Liver (tissue), 9 donors: Measurements from ENCODE around the gene ESRP2. TPM values are rescaled to one million over a fixed set of nuclear protein-coding genes. Genes with fewer than 3 reads are reported as not detected.

ENCODE experiments used
- DNase-seq: peaks from one replicate; pipeline ENCODE4 v3.0.0-alpha.2; 2017; ENCODE audit warnings: low spot score
- H3K27ac ChIP-seq, 2 donors: one replicate each; pipeline ENCODE4 v1.7.0; 2013; ENCODE audit warnings: inconsistent platforms in 2 of 2, low read length in 2 of 2, control low read depth in 1 of 2, low read depth in 1 of 2, mild to moderate bottlenecking in 1 of 2
- H3K27me3 ChIP-seq, 4 donors: one replicate each; pipeline versions ENCODE4 v1.6.1 to v1.7.0; 2013; ENCODE audit warnings: low read length in 3 of 4, inconsistent platforms in 1 of 4, mild to moderate bottlenecking in 1 of 4, moderate library complexity in 1 of 4; ENCODE audit not compliant: control insufficient read depth in 4 of 4, insufficient read depth in 4 of 4
- H3K36me3 ChIP-seq, 4 donors: one replicate each; pipeline versions ENCODE4 v1.6.1 to v1.7.0; 2013; ENCODE audit warnings: low read length in 3 of 4, mild to moderate bottlenecking in 3 of 4, low read depth in 1 of 4, moderate library complexity in 1 of 4; ENCODE audit not compliant: control insufficient read depth in 4 of 4, insufficient read depth in 3 of 4
- H3K4me1 ChIP-seq, 4 donors: one replicate each; pipeline versions ENCODE4 v1.6.1 to v1.7.0; 2013; ENCODE audit warnings: low read length in 3 of 4, mild to moderate bottlenecking in 3 of 4, moderate library complexity in 1 of 4; ENCODE audit not compliant: control insufficient read depth in 4 of 4, insufficient read depth in 4 of 4
- H3K4me3 ChIP-seq, 3 donors: one replicate each; pipeline versions ENCODE4 v1.6.1 to v1.7.0; 2013; ENCODE audit warnings: low read length in 3 of 3, control low read depth in 1 of 3, low read depth in 1 of 3, mild to moderate bottlenecking in 1 of 3
- H3K9ac ChIP-seq, 2 donors: one replicate each; pipeline ENCODE4 v1.7.0; 2013; ENCODE audit warnings: low read length in 2 of 2, mild to moderate bottlenecking in 2 of 2, moderate library complexity in 2 of 2, control low read depth in 1 of 2, low read depth in 1 of 2
- H3K9me3 ChIP-seq, 4 donors: one replicate each; pipeline versions ENCODE4 v1.6.1 to v1.7.0; 2013; ENCODE audit warnings: low read length in 3 of 4; ENCODE audit not compliant: control insufficient read depth in 4 of 4
- ATF3 ChIP-seq: IDR thresholded peaks from 2 replicates; pipeline ENCODE4 v1.6.1; 2016; ENCODE audit warnings: antibody characterized with exemption
- EGR1 ChIP-seq, 2 donors: IDR thresholded peaks; 2 replicates each; pipeline ENCODE4 v1.6.1; 2016 to 2018; ENCODE audit warnings: antibody characterized with exemption in 2 of 2, low read depth in 2 of 2
- FOXA2 ChIP-seq: IDR thresholded peaks from 2 replicates; pipeline ENCODE4 v1.6.1; 2016; ENCODE audit warnings: antibody characterized with exemption
- GABPA ChIP-seq, 2 donors: IDR thresholded peaks in 1 of 2; conservative IDR thresholded peaks in 1 of 2; 2 replicates each; pipeline ENCODE4 v1.6.1; 2016; ENCODE audit warnings: antibody characterized with exemption in 2 of 2, mild to moderate bottlenecking in 1 of 2, moderate library complexity in 1 of 2
- HNF4A ChIP-seq, 2 donors: conservative IDR thresholded peaks; 2 replicates each; pipeline ENCODE4 v1.6.1; 2016; ENCODE audit warnings: antibody characterized with exemption in 2 of 2, mild to moderate bottlenecking in 2 of 2
- HNF4G ChIP-seq: IDR thresholded peaks from 2 replicates; pipeline ENCODE4 v1.6.1; 2016; ENCODE audit warnings: antibody characterized with exemption
- NR2F2 ChIP-seq: IDR thresholded peaks from 2 replicates; pipeline ENCODE4 v1.6.1; 2016; ENCODE audit warnings: antibody characterized with exemption
- RAD21 ChIP-seq, 2 donors: IDR thresholded peaks; 2 replicates each; pipeline ENCODE4 v1.6.1; 2016; ENCODE audit warnings: antibody characterized with exemption in 2 of 2, mild to moderate bottlenecking in 2 of 2
- SP1 ChIP-seq: IDR thresholded peaks from 2 replicates; pipeline ENCODE4 v1.6.1; 2018; ENCODE audit warnings: antibody characterized with exemption, mild to moderate bottlenecking
- TAF1 ChIP-seq: conservative IDR thresholded peaks from 2 replicates; pipeline ENCODE4 v1.6.1; 2016; ENCODE audit warnings: antibody characterized with exemption, mild to moderate bottlenecking
- YY1 ChIP-seq: IDR thresholded peaks from 2 replicates; pipeline ENCODE4 v1.6.1; 2016; ENCODE audit warnings: antibody characterized with exemption, mild to moderate bottlenecking
- ZBTB33 ChIP-seq: IDR thresholded peaks from 2 replicates; pipeline ENCODE4 v1.6.1; 2016; ENCODE audit warnings: antibody characterized with exemption
- WGBS: extraction: QIAGEN DNeasy Blood & Tissue Kit; methylation state at CpG from one replicate; pipeline ENCODE4 v1.1.7; 2013; 5-methylcytosine and 5-hydroxymethylcytosine counted together
- polyA plus RNA-seq, 2 donors: library from polyadenylated mRNA; stranded (reverse) in 1 of 2; unstranded in 1 of 2; fragments of 200-250 nt in 1 of 2; fragments of >200 nt in 1 of 2; fragmentation: Nextera tagmentation in 1 of 2; extraction: Ambion mirVana in 1 of 2; gene quantifications; one replicate each; pipeline versions ENCODE4 v1.2.1 to v1.2.3, GENCODE V29; 2013 to 2015
- total RNA-seq, 2 donors: library from RNA; depleted of rRNA; stranded (reverse); fragments of >200 nt; gene quantifications; one replicate each; pipeline ENCODE4 v1.2.3, GENCODE V29; 2014
- TF ChIP-seq, protein P1 (sequence below): IDR thresholded peaks from 2 replicates; pipeline ENCODE4 v1.6.1; 2016; ENCODE audit warnings: antibody characterized with exemption, mild to moderate bottlenecking
- TF ChIP-seq, protein P2 (sequence below): fragments of 150-350 bp; IDR thresholded peaks from 2 replicates; pipeline ENCODE4 v1.5.1; 2017; ENCODE audit warnings: improper control_type of control experiment, low read depth, low read length; ENCODE audit not compliant: missing input control
- donor health status: healthy.
- donor health status: healthy.
- donor health status: healthy.
- donor health status: healthy.
- donor health status: healthy.

Gene ESRP2
- total and polyA plus RNA-seq, 4 donors, result 21.0 to 84.8 (median 45.7) TPM

DNA sequence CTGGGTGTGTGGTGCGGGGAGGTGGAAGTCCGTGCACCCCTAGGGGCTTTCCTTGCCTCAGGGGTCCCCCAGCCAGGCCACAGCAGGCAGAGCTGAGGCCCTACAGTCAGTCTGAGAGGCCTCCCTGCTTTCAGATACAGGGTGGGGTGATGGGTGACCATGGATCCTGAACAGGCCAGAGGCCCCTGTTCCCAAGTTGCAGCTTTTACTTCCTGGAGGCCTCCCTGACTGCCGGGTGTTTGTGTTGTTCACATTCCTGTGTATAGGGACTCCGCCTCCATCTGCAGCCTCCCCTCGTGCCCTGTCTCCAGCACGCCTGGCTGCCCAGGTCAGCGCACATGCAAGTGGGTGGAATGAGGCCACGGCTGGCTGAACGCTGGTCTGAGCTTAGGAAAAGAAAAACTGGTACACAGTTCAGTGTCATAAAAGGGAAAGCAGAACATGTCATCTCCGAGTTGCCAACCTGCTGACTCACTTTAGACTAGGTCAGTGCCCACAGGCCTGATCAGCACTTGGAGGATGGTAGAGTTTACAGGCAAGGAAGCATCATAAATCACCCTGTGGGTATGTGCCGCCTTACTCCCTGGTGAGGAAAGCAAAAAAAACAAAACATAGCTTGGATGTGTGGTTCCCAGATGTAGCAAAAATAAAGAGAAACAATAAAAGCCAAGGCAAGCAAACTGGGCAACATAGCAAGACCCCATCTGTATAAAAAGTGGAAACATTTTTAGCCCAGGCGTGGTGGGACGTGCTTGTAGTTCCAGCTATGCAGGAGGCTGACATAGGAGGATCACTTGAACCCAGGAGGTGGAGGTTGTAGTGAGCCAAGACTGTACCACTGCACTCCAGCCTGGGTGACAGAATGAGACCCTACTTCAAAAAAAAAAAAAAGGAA is 22.2 kb upstream of the ESRP2 start:
- no peak overlapping the region for H3K27ac ChIP-seq
- no peak overlapping the region for H3K4me3 ChIP-seq
- WGBS, result 80% methylated on average over 13 of the region's 13 CpGs

DNA sequence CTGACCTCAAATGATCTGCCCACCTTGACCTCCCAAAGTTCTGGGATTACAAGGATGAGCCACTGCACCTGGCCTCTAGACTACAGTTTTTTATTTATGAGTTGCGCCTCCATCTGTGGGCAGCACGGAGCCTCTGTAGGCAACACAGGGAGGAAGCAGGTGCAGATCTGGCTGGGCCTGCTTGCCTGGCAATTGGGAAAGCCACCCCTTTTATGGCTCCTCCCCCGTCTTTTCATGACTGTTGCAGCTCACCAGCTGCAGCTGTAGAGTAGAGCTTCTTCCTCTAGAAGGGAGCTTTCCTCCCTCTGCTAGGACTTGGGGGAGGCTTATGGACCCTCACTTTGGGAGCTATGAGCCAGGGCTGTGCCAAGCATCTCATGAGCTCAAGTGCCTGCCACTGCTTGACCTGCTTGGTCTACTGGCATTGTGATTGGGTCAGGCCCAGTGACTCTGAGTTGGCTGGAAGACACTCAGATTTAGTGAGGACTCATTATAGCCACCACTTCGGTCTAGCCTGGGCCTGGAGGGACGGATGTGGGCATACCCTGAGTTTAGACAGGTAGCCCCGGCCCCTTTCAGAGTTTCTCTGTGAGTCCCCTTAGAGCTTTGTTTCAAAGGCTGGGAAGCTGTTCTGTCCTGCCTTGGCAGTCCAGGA is 21.5 kb upstream of the ESRP2 start:
- Histone ChIP-seq H3K9me3 (no peaks in the 10 kb centered on the region), H3K4me3 (no peak overlapping the region), H3K27ac (no peak overlapping the region), H3K4me1 (no peaks in the 10 kb centered on the region), H3K36me3 (peaks cover 10 to 33% (median 24%) of the 10 kb centered on the region in 4 donors), H3K27me3 (no peaks in the 10 kb centered on the region), H3K9ac (no peak overlapping the region)
- 82% methylated on average over 6 of the region's 6 CpGs for WGBS
- no peak for DNase-seq
- TF ChIP-seq YY1, result no peak
- no peak for TF ChIP-seq NR2F2
- no peak for TF ChIP-seq TAF1
- no peak for TF ChIP-seq HNF4G
- TF ChIP-seq GABPA (IDR thresholded peaks at IDR 0.05 in 1 of 2, conservative IDR thresholded peaks at IDR 0.05 in 1 of 2), result no peak
- TF ChIP-seq EGR1 (IDR thresholded peaks at IDR 0.05; ENCODE audit: low read depth in 2 of 2), result no peak
- TF ChIP-seq HNF4A (conservative IDR thresholded peaks at IDR 0.05), result no peak
- TF ChIP-seq, protein P1, sequence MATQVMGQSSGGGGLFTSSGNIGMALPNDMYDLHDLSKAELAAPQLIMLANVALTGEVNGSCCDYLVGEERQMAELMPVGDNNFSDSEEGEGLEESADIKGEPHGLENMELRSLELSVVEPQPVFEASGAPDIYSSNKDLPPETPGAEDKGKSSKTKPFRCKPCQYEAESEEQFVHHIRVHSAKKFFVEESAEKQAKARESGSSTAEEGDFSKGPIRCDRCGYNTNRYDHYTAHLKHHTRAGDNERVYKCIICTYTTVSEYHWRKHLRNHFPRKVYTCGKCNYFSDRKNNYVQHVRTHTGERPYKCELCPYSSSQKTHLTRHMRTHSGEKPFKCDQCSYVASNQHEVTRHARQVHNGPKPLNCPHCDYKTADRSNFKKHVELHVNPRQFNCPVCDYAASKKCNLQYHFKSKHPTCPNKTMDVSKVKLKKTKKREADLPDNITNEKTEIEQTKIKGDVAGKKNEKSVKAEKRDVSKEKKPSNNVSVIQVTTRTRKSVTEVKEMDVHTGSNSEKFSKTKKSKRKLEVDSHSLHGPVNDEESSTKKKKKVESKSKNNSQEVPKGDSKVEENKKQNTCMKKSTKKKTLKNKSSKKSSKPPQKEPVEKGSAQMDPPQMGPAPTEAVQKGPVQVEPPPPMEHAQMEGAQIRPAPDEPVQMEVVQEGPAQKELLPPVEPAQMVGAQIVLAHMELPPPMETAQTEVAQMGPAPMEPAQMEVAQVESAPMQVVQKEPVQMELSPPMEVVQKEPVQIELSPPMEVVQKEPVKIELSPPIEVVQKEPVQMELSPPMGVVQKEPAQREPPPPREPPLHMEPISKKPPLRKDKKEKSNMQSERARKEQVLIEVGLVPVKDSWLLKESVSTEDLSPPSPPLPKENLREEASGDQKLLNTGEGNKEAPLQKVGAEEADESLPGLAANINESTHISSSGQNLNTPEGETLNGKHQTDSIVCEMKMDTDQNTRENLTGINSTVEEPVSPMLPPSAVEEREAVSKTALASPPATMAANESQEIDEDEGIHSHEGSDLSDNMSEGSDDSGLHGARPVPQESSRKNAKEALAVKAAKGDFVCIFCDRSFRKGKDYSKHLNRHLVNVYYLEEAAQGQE, result no peak
- no peak for TF ChIP-seq RAD21 (IDR thresholded peaks at IDR 0.05)
- TF ChIP-seq, protein P2, sequence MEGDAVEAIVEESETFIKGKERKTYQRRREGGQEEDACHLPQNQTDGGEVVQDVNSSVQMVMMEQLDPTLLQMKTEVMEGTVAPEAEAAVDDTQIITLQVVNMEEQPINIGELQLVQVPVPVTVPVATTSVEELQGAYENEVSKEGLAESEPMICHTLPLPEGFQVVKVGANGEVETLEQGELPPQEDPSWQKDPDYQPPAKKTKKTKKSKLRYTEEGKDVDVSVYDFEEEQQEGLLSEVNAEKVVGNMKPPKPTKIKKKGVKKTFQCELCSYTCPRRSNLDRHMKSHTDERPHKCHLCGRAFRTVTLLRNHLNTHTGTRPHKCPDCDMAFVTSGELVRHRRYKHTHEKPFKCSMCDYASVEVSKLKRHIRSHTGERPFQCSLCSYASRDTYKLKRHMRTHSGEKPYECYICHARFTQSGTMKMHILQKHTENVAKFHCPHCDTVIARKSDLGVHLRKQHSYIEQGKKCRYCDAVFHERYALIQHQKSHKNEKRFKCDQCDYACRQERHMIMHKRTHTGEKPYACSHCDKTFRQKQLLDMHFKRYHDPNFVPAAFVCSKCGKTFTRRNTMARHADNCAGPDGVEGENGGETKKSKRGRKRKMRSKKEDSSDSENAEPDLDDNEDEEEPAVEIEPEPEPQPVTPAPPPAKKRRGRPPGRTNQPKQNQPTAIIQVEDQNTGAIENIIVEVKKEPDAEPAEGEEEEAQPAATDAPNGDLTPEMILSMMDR, result no peak

More for the DNA sequence above, 22.2 kb upstream of the ESRP2 start:
- Histone ChIP-seq H3K4me1 (no peaks in the 10 kb centered on the region), H3K9ac (no peak overlapping the region), H3K9me3 (no peaks in the 10 kb centered on the region), H3K36me3 (peaks cover 8 to 33% (median 24%) of the 10 kb centered on the region in 4 donors), H3K27me3 (no peaks in the 10 kb centered on the region)
- TF ChIP-seq SP1 (no peak), FOXA2 (no peak), ATF3 (no peak), ZBTB33 (no peak), RAD21 (IDR thresholded peaks at IDR 0.05) (no peak), HNF4G (no peak)
- TF ChIP-seq, protein P1, result no peak
- DNase-seq, result no peak
